NK-92 treated with Interleukin-12 subunit alpha and Interleukin-12 subunit beta, amount 100 ng/mL, for 24 hours (cell line): ENCODE measurements around the gene UBA3.
A peak's percentile ranks its signal among the peaks of the same experiment; 100 is the strongest.

Experiments
- DNase-seq: peaks from one replicate; lab custom pipeline; 2025; lab: John Stamatoyannopoulos, UW

The UBA3 gene

GRCh38 chr3:69080233-69080920 lies at the start of gene UBA3:
UBA3 (minus strand) TSS chr3:69080365; CDS start chr3:69080353, 12 bp downstream.
- peak; percentile 86 for DNase-seq

- DNase-seq = no peak
Observed at GRCh38 chr3:69129531-69129930, 49.4 kb upstream of the UBA3 start.

- DNase-seq = no peak
Observed at GRCh38 chr3:69128509-69128908, 48.3 kb upstream of the UBA3 start.

- DNase-seq = no peak
Observed at GRCh38 chr3:69126999-69127398, 46.8 kb upstream of the UBA3 start.

GRCh38 chr3:69126216-69126615 lies 46.1 kb upstream of the UBA3 start:
- no peak for DNase-seq

GRCh38 chr3:69122403-69122802 lies 42.2 kb upstream of the UBA3 start, which contains the start of gene LMOD3:
LMOD3 (minus strand) TSS chr3:69122595; CDS start chr3:69122386, 209 bp downstream.
- no peak for DNase-seq

GRCh38 chr3:69121950-69122349 lies 41.8 kb upstream of the UBA3 start:
- DNase-seq = no peak

- no peak for DNase-seq
Observed at GRCh38 chr3:69121513-69121912, 41.3 kb upstream of the UBA3 start.

- DNase-seq = peak; percentile 39
Observed at GRCh38 chr3:69120879-69121464, 40.8 kb upstream of the UBA3 start.

GRCh38 chr3:69119681-69120080 lies 39.5 kb upstream of the UBA3 start:
- DNase-seq = no peak

GRCh38 chr3:69119138-69119537 lies 39.0 kb upstream of the UBA3 start:
- no peak for DNase-seq

GRCh38 chr3:69118555-69118954 lies 38.4 kb upstream of the UBA3 start:
- no peak for DNase-seq

GRCh38 chr3:69116897-69117296 lies 36.7 kb upstream of the UBA3 start:
- no peak for DNase-seq

GRCh38 chr3:69116162-69116561 lies 36.0 kb upstream of the UBA3 start:
- no peak for DNase-seq

GRCh38 chr3:69115731-69116130 lies 35.6 kb upstream of the UBA3 start:
- no peak for DNase-seq

GRCh38 chr3:69113536-69113935 lies 33.4 kb upstream of the UBA3 start:
- no peak for DNase-seq

- no peak for DNase-seq
Observed at GRCh38 chr3:69110941-69111546, 30.9 kb upstream of the UBA3 start.

- no peak for DNase-seq
Observed at GRCh38 chr3:69108811-69109210, 28.6 kb upstream of the UBA3 start.

GRCh38 chr3:69107841-69108240 lies 27.7 kb upstream of the UBA3 start:
- no peak for DNase-seq

GRCh38 chr3:69105320-69105719 lies 25.2 kb upstream of the UBA3 start:
- DNase-seq = no peak

- DNase-seq = no peak
Observed at GRCh38 chr3:69104586-69104985, 24.4 kb upstream of the UBA3 start.

GRCh38 chr3:69103123-69103522 lies 23.0 kb upstream of the UBA3 start:
- DNase-seq = no peak

GRCh38 chr3:69102384-69102783 lies 22.2 kb upstream of the UBA3 start:
- no peak for DNase-seq
